BE2C (cell line): Measurements from ENCODE around the gene SPATA19.

Experiments
- DNase-seq: peaks from one replicate; pipeline ENCODE4 v3.0.0-alpha.2; 2020
- H3K27me3 ChIP-seq: fragments of 250-450 bp; sonication (Bioruptor Pico); 2 replicates; pipeline ENCODE4 v1.5.1; 2020; ENCODE audit warnings: mild to moderate bottlenecking
- H3K36me3 ChIP-seq: fragments of 250-450 bp; sonication (Bioruptor Pico); 2 replicates; pipeline ENCODE4 v1.5.1; 2020; ENCODE audit warnings: mild to moderate bottlenecking
- H3K4me1 ChIP-seq: fragments of 250-450 bp; sonication (Bioruptor Pico); 2 replicates; pipeline ENCODE4 v1.5.1; 2020
- H3K4me3 ChIP-seq: 2 replicates; pipeline ENCODE4 v1.5.1; 2011; ENCODE audit warnings: low read depth, low read length
- H3K9me3 ChIP-seq: fragments of 250-450 bp; sonication (Bioruptor Pico); 2 replicates; pipeline ENCODE4 v1.5.1; 2020
- TF ChIP-seq, protein P1 (sequence below): IDR thresholded peaks from 2 replicates; pipeline ENCODE4 v1.5.1; 2012; ENCODE audit warnings: mild to moderate bottlenecking, low read depth, low read length

Gene SPATA19

DNA sequence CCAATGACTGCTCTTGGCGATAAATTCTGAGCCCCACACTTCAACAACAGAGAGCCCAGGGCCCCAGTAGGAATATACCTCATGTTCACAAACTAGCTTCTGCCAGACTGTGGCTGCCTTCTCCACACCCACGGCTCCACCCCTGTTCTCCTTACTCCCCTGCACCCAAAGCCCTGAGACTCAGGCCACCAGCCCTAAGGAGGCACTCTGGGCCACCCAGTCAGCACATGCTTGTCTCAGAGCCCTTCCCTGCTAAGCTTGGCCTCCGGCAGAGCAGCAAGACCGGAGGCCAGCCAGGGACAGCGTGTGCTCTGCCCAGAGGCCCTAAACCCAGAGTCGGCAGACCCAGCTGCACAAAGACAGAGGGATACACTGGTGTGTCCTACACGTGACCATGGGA is 27.9 kb downstream of the SPATA19 start:
- H3K4me1 ChIP-seq: no peaks in the 10 kb centered on the region
- TF ChIP-seq, protein P1, sequence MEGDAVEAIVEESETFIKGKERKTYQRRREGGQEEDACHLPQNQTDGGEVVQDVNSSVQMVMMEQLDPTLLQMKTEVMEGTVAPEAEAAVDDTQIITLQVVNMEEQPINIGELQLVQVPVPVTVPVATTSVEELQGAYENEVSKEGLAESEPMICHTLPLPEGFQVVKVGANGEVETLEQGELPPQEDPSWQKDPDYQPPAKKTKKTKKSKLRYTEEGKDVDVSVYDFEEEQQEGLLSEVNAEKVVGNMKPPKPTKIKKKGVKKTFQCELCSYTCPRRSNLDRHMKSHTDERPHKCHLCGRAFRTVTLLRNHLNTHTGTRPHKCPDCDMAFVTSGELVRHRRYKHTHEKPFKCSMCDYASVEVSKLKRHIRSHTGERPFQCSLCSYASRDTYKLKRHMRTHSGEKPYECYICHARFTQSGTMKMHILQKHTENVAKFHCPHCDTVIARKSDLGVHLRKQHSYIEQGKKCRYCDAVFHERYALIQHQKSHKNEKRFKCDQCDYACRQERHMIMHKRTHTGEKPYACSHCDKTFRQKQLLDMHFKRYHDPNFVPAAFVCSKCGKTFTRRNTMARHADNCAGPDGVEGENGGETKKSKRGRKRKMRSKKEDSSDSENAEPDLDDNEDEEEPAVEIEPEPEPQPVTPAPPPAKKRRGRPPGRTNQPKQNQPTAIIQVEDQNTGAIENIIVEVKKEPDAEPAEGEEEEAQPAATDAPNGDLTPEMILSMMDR: no peak
- peaks cover 9% of the 10 kb centered on the region; the same call in 1 of the 2 replicates for H3K27me3 ChIP-seq
- no peaks in the 10 kb centered on the region for H3K36me3 ChIP-seq
- H3K9me3 ChIP-seq: no peaks in the 10 kb centered on the region
- no peak overlapping the region for H3K4me3 ChIP-seq
- DNase-seq: no peak

DNA sequence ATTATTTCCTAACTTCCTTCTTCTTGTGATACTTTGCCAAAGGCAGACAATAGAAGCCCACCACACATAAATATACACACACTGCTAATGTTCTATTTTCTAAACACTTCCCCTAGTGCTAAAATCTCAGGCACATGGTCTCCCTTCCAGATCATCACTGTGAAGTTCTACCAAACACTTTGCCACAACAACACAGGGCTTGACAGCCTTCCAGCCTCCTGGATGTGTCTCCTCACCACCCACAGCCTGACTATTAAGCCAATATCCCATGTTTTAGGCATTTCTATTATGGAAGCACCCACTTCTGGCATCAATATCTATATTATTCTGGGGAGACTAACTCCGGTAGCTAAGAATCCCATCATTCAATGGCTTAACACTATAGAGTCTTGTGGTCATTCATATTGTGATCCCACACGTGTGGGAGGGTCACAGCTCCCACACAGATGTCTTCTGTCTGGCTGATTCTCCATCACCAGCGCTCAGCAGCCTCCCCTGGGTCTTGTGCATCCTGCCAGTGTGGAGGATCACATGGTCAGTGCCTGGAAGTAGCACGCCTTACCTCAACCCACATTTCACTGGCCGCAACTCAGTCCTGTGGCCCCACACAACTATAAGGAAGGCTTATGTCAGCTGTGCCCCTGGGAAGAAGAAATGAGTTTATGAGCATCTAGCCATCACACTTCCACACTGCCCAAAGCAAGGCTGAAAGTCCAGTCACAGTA is 29.0 kb downstream of the SPATA19 start:
- Histone ChIP-seq H3K27me3 (peaks cover 10% of the 10 kb centered on the region), H3K4me3 (no peak overlapping the region), H3K4me1 (no peaks in the 10 kb centered on the region), H3K9me3 (no peaks in the 10 kb centered on the region), H3K36me3 (no peaks in the 10 kb centered on the region)
- DNase-seq: no peak
- TF ChIP-seq, protein P1: no peak

DNA sequence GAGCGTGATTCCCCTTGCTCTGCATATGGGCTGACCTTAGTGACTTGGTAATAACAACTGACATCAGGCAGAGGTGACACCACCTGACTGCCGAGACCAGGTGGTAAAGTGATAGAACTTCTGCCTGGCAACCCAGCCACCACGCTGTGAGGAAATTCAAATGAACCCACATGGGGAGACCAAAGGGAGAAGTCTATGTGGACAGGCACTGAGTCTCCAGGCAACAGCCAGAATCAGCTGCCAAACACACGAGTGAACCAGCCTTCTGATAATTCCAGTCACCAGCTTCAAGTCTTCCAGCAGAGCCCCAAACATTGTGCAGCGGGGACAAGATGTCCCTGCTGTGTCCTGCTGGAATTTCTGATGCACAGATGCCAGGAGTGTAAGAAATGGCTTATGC is 29.7 kb downstream of the SPATA19 start:
- no peak overlapping the region for H3K4me3 ChIP-seq
- DNase-seq: no peak
- no peaks in the 10 kb centered on the region for H3K4me1 ChIP-seq
- TF ChIP-seq, protein P1: no peak
- H3K36me3 ChIP-seq: no peaks in the 10 kb centered on the region
- H3K9me3 ChIP-seq: no peaks in the 10 kb centered on the region
- peaks cover 17% of the 10 kb centered on the region for H3K27me3 ChIP-seq

DNA sequence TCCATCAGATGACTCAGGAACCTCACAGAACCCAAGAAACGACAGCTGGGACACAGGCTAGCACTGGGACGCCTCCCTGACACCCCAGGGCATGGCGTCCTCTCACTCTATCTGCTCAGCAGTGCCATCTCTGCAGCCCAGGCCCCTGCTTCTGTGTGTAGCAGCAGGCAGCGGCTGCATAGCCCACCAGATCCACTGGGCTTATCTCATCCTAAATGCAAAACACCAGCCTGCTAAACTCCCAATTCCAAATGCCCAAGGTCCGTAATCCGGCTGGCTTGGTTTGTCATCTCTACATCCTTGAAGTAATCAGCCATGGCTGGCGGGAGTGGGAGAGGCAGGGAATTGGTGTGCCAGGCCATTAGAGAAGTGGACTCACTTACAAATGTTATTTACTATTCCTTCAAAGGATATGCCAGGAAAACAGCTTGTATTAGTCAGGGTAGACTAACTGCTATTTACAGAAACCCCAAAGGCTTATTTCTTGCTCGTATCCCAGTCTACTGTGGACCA is 30.7 kb downstream of the SPATA19 start:
- DNase-seq: no peak
- H3K4me1 ChIP-seq: no peaks in the 10 kb centered on the region
- no peak overlapping the region for H3K4me3 ChIP-seq
- H3K9me3 ChIP-seq: no peaks in the 10 kb centered on the region
- TF ChIP-seq, protein P1: no peak
- peaks cover 27% of the 10 kb centered on the region for H3K27me3 ChIP-seq
- H3K36me3 ChIP-seq: no peaks in the 10 kb centered on the region

DNA sequence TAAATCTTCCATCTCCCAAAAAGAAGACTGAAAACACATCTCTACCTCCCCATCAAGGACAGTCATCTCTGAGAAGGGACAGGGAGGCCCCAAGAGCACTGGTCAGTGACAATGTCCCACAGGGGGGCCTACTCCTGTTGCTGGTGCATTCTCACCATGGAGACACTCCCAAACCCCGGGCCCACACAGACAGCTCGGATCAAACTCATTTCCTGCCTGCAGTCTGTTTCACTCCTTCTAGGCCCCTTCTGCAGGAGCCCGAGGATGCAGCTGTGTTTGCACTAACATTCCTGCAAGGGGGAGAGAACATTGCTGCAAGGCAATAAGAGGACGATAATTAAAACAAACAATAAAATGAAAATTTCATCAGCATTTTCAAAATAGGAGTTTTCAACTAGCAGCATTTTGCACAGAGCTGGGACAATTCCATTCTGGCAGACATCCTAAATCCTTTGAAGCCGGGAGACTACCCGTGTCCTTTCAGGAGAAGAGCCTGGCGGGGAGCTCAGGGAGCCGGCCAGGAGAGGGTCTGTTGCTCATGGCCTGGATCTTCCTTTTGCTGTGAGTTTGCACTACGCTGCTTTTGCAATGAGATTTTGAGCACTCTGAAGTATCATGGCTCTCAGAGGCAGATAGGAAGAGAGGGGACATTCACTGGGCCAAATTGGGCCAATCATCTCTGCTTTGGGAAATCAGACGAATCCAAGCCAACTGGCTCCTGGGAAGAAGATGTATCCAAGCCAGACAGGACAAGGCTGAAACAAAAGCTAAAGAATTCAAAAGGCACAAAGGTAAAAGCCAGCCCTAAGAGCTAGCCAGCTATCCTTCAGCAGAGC is 33.2 kb downstream of the SPATA19 start:
- H3K9me3 ChIP-seq: no peaks in the 10 kb centered on the region
- peaks cover 44% of the 10 kb centered on the region for H3K27me3 ChIP-seq
- H3K36me3 ChIP-seq: no peaks in the 10 kb centered on the region
- H3K4me3 ChIP-seq: no peak overlapping the region
- TF ChIP-seq, protein P1: no peak
- no peaks in the 10 kb centered on the region for H3K4me1 ChIP-seq
- no peak for DNase-seq
